HCT116 (cell line): ENCODE data around the gene ZNF14. TPM values are rescaled to one million over a fixed set of nuclear protein-coding genes. Genes with fewer than 3 reads are reported as not detected.

Experiments used
- ATAC-seq: fragments of 200-7000 bp; cut with Tn5 transposase; 2 replicates; pipeline ENCODE4 v1.9.1; 2020; ENCODE audit warnings: mild to moderate bottlenecking, moderate library complexity
- BruUV-seq: library from RNA; stranded (reverse); fragments of 400-500 nt; replicated peaks from 2 replicates; lab custom pipeline; 2021; lab: Mats Ljungman, UMichigan
- CTCF ChIA-PET: fragments of 300-600 bp; sonication (Branson Sonifier 250); formaldehyde crosslinking; loops from one replicate; lab custom pipeline; 2021; ENCODE audit warnings: antibody characterized with exemption; lab: Charles Lee
- POLR2A ChIA-PET: fragments of 300-600, 350-600 bp; sonication (Branson Sonifier 250); formaldehyde crosslinking; loops from one replicate; lab custom pipeline; 2021; ENCODE audit warnings: antibody characterized with exemption; lab: Charles Lee
- RAD21 ChIA-PET, 2 experiments: fragments of 300-600 bp; sonication (Branson Sonifier 250); formaldehyde crosslinking; loops; one replicate each; lab custom pipeline; 2023; ENCODE audit warnings: low total read pairs in 2 of 2; ENCODE audit not compliant: uncharacterized antibody in 2 of 2, unreplicated experiment in 2 of 2, low non-redundant PET in 1 of 2; lab: Charles Lee
- DNase-seq: peaks from one replicate; pipeline ENCODE4 v3.0.0-alpha.2; 2010; ENCODE audit warnings: low read depth, low spot score
- H2AFZ ChIP-seq: fragments of 200-600 bp; shearing (Covaris generic), sonication (generic); 2 replicates; pipeline ENCODE4 v1.6.1; 2017; ENCODE audit warnings: low read depth, mixed run types, mixed read lengths, antibody characterized with exemption, low read length; ENCODE audit not compliant: poor library complexity, severe bottlenecking
- H3K27ac ChIP-seq: 2 replicates; pipeline ENCODE4 v1.5.1; 2012; ENCODE audit warnings: low read depth, low read length
- H3K27me3 ChIP-seq: fragments of 200-600 bp; sonication (generic); 2 replicates; pipeline ENCODE4 v1.6.1; 2016; ENCODE audit warnings: mixed run types, low read length, mixed read lengths; ENCODE audit not compliant: insufficient read depth
- H3K36me3 ChIP-seq, 2 experiments: fragments of 200-500 bp in 1 of 2; fragments of 200-600 bp in 1 of 2; sonication (Bioruptor generic) in 1 of 2; sonication (generic) in 1 of 2; 2 replicates each; pipeline versions ENCODE4 v1.5.1 to v1.6.1; 2014 to 2016; ENCODE audit warnings: low read length in 2 of 2, inconsistent platforms in 1 of 2, mixed read lengths in 1 of 2, mixed run types in 1 of 2; ENCODE audit not compliant: insufficient read depth in 2 of 2, control insufficient read depth in 1 of 2
- H3K4me1 ChIP-seq, 2 experiments: fragments of 200-600 bp in 1 of 2; sonication (generic) in 1 of 2; 2 replicates each; pipeline versions ENCODE4 v1.5.1 to v1.6.1; 2012 to 2017; ENCODE audit warnings: low read length in 2 of 2, inconsistent platforms in 1 of 2, mild to moderate bottlenecking in 1 of 2, mixed read lengths in 1 of 2, mixed run types in 1 of 2, moderate library complexity in 1 of 2; ENCODE audit not compliant: insufficient read depth in 2 of 2, control insufficient read depth in 1 of 2
- H3K4me2 ChIP-seq: fragments of 200-600 bp; sonication (generic); 2 replicates; pipeline ENCODE4 v1.6.1; 2017; ENCODE audit warnings: mixed run types, low read length, mixed read lengths
- H3K4me3 ChIP-seq, 2 experiments: fragments of 200-600 bp in 1 of 2; sonication (generic) in 1 of 2; replicated peaks in 1 of 2; 2 replicates each; pipeline ENCODE4 v1.5.1; 2011 to 2016; ENCODE audit warnings: low read length in 2 of 2, control low read depth in 1 of 2, low read depth in 1 of 2, mild to moderate bottlenecking in 1 of 2, mixed read lengths in 1 of 2, mixed run types in 1 of 2
- H3K79me2 ChIP-seq: fragments of 200-600 bp; sonication (generic); 2 replicates; pipeline ENCODE4 v1.6.1; 2017; ENCODE audit warnings: mild to moderate bottlenecking, mixed run types, low read length, moderate library complexity, mixed read lengths; ENCODE audit not compliant: insufficient read depth
- H3K9ac ChIP-seq: fragments of 200-600 bp; sonication (generic); 2 replicates; pipeline ENCODE4 v1.6.1; 2016; ENCODE audit warnings: low read length, mixed read lengths
- H3K9me2 ChIP-seq: fragments of 200-600 bp; sonication (generic), shearing (Covaris generic); 2 replicates; pipeline ENCODE4 v1.6.1; 2017; ENCODE audit warnings: mixed run types, mild to moderate bottlenecking, moderate library complexity; ENCODE audit not compliant: insufficient read depth
- H3K9me3 ChIP-seq, 2 experiments: fragments of 200-500 bp in 1 of 2; fragments of 200-600 bp in 1 of 2; sonication (Bioruptor generic) in 1 of 2; sonication (generic) in 1 of 2; 2 replicates each; pipeline ENCODE4 v1.6.1; 2014 to 2017; ENCODE audit warnings: low read length in 2 of 2, mixed read lengths in 2 of 2, inconsistent platforms in 1 of 2, low read depth in 1 of 2, mild to moderate bottlenecking in 1 of 2, mixed run types in 1 of 2, moderate library complexity in 1 of 2; ENCODE audit not compliant: control insufficient read depth in 1 of 2, insufficient read depth in 1 of 2
- H4K20me1 ChIP-seq: fragments of 200-600 bp; sonication (generic), shearing (Covaris generic); 2 replicates; pipeline ENCODE4 v1.6.1; 2017; ENCODE audit warnings: mixed run types, mild to moderate bottlenecking, moderate library complexity; ENCODE audit not compliant: insufficient read depth
- CBX3 ChIP-seq: IDR thresholded peaks from 2 replicates; pipeline ENCODE4 v1.6.1; 2012; ENCODE audit warnings: low read depth
- CEBPB ChIP-seq: IDR thresholded peaks from 2 replicates; pipeline ENCODE4 v1.6.1; 2012; ENCODE audit warnings: low read depth
- CTCF ChIP-seq, 3 experiments: fragments of 200-600 bp in 1 of 3; sonication (generic) in 1 of 3; IDR thresholded peaks in 2 of 3; conservative IDR thresholded peaks in 1 of 3; 2 replicates each; pipeline ENCODE4 v1.5.1; 2012 to 2017; ENCODE audit warnings: low read depth in 2 of 3, low read length in 2 of 3, antibody characterized with exemption in 1 of 3, borderline replicate concordance in 1 of 3, control low read depth in 1 of 3, mild to moderate bottlenecking in 1 of 3, mixed read lengths in 1 of 3, mixed run types in 1 of 3, moderate library complexity in 1 of 3; ENCODE audit not compliant: insufficient read depth in 1 of 3
- ELF1 ChIP-seq: IDR thresholded peaks from 2 replicates; pipeline ENCODE4 v1.6.1; 2012; ENCODE audit warnings: low read depth, borderline replicate concordance
- EZH2 ChIP-seq: fragments of 200-600 bp; sonication (generic); IDR thresholded peaks from 2 replicates; pipeline ENCODE4 v1.6.1; 2017; ENCODE audit warnings: antibody characterized with exemption, mixed run types
- JUND ChIP-seq: IDR thresholded peaks from 2 replicates; pipeline ENCODE4 v1.6.1; 2012
- POLR2A ChIP-seq: IDR thresholded peaks from 2 replicates; pipeline ENCODE4 v1.7.0; 2011; ENCODE audit warnings: borderline replicate concordance; ENCODE audit not compliant: insufficient read depth, insufficient read length; ENCODE audit errors: extremely low read depth
- POLR2AphosphoS5 ChIP-seq: IDR thresholded peaks from 2 replicates; pipeline ENCODE4 v1.6.1; 2011; ENCODE audit warnings: mild to moderate bottlenecking, low read depth, low read length, moderate library complexity
- RAD21 ChIP-seq: IDR thresholded peaks from 2 replicates; pipeline ENCODE4 v1.6.1; 2012; ENCODE audit warnings: low read depth, mild to moderate bottlenecking
- SIN3A ChIP-seq: IDR thresholded peaks from 2 replicates; pipeline ENCODE4 v1.6.1; 2012; ENCODE audit warnings: low read depth
- SP1 ChIP-seq: IDR thresholded peaks from 2 replicates; pipeline ENCODE4 v1.6.1; 2012; ENCODE audit warnings: low read depth
- ZFX ChIP-seq: fragments of 450-650 bp; IDR thresholded peaks from 2 replicates; pipeline ENCODE4 v1.6.1; 2017
- intact Hi-C: fragments of 100-400 bp; cut with micrococcal nuclease; formaldehyde crosslinking; loops from 2 replicates; pipeline ENCODE4 v1.10.0; 2022
- total RNA-seq: library from RNA; stranded (reverse); gene quantifications from one replicate; pipeline ENCODE4 v1.2.1, GENCODE V29; 2021; ENCODE audit not compliant: unreplicated experiment
- TF ChIP-seq, protein P1 (sequence below): IDR thresholded peaks from 2 replicates; pipeline ENCODE4 v1.6.1; 2012; ENCODE audit warnings: low read depth

The ZNF14 gene
- total RNA-seq, 1 experiment from 2014 or later: 4.8 TPM

DNA sequence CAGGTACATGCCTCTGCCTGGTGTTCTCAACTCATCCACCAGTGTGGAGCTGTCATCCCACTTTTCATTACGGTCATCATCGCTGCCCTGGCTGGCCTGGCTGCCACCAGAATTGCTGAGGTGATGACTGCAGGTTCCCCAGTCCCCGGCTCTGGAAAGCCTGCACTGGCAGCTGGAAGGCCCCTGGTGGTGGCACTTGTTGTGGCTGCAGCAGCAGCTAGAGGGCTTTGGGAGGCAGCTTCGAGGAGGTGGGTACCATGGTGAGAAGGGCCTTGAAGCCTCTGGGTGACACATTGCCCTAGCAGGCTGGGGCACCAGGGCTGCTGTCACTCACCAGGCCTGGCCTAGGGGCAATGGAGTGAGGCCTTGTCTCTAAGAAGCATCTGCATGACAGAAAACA is 25.3 kb upstream of the ZNF14 start:
- Histone ChIP-seq H3K27ac (no peak overlapping the region), H3K27me3 (no peaks in the 10 kb centered on the region), H3K79me2 (no peaks in the 10 kb centered on the region)
- BruUV-seq: no TSS peak
- 0 out of 6 replicates have a peak, but pooled peaks of 1 of the 3 experiments have one; percentile 12 for TF ChIP-seq CTCF (IDR thresholded peaks at IDR 0.05 in 2 of 3, conservative IDR thresholded peaks at IDR 0.05 in 1 of 3; ENCODE audit: borderline replicate concordance in 1 of 3, insufficient read depth in 1 of 3, low read depth in 2 of 3, low read length in 2 of 3)
- TF ChIP-seq JUND: no peak
- TF ChIP-seq, all 23 proteins: peak for 1
- Histone ChIP-seq H3K36me3 (no peaks in the 10 kb centered on the region), H3K9ac (no peak overlapping the region), H3K4me3 (no peak overlapping the region), H3K9me2 (no peaks in the 10 kb centered on the region), H3K4me2 (no peak overlapping the region), H3K9me3 (no peaks in the 10 kb centered on the region; a peak in 1 of 4 replicates), H3K4me1 (no peaks in the 10 kb centered on the region), H2AFZ (no peak overlapping the region), H4K20me1 (no peaks in the 10 kb centered on the region)
- ATAC-seq: peak; percentile 44; the same call in 1 of the 2 replicates
- ChIA-PET CTCF (no interaction called here), RAD21 (no interaction called here), POLR2A (no interaction called here)
- DNase-seq: no peak
- intact Hi-C loops: no loop called here

GRCh38 chr19:19752760-19753403 is 20.0 kb upstream of the ZNF14 start:
- Histone ChIP-seq H3K9me3 (no peaks in the 10 kb centered on the region), H3K4me2 (no peak overlapping the region), H2AFZ (no peak overlapping the region), H3K9me2 (no peaks in the 10 kb centered on the region), H3K4me3 (no peak overlapping the region), H4K20me1 (no peaks in the 10 kb centered on the region), H3K79me2 (no peaks in the 10 kb centered on the region), H3K27ac (no peak overlapping the region), H3K36me3 (no peaks in the 10 kb centered on the region), H3K9ac (no peak overlapping the region), H3K4me1 (no peaks in the 10 kb centered on the region), H3K27me3 (no peaks in the 10 kb centered on the region)
- POLR2A ChIA-PET: no interaction called here
- CTCF ChIA-PET: no interaction called here
- intact Hi-C loops: no loop called here
- RAD21 ChIA-PET: no interaction called here
- no peak for ATAC-seq
- BruUV-seq: no TSS peak
- no peak for DNase-seq
- TF ChIP-seq, protein P1, sequence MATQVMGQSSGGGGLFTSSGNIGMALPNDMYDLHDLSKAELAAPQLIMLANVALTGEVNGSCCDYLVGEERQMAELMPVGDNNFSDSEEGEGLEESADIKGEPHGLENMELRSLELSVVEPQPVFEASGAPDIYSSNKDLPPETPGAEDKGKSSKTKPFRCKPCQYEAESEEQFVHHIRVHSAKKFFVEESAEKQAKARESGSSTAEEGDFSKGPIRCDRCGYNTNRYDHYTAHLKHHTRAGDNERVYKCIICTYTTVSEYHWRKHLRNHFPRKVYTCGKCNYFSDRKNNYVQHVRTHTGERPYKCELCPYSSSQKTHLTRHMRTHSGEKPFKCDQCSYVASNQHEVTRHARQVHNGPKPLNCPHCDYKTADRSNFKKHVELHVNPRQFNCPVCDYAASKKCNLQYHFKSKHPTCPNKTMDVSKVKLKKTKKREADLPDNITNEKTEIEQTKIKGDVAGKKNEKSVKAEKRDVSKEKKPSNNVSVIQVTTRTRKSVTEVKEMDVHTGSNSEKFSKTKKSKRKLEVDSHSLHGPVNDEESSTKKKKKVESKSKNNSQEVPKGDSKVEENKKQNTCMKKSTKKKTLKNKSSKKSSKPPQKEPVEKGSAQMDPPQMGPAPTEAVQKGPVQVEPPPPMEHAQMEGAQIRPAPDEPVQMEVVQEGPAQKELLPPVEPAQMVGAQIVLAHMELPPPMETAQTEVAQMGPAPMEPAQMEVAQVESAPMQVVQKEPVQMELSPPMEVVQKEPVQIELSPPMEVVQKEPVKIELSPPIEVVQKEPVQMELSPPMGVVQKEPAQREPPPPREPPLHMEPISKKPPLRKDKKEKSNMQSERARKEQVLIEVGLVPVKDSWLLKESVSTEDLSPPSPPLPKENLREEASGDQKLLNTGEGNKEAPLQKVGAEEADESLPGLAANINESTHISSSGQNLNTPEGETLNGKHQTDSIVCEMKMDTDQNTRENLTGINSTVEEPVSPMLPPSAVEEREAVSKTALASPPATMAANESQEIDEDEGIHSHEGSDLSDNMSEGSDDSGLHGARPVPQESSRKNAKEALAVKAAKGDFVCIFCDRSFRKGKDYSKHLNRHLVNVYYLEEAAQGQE: no peak
- TF ChIP-seq CEBPB (no peak), ELF1 (no peak), SIN3A (no peak), RAD21 (no peak), ZFX (no peak), CBX3 (no peak), SP1 (no peak), POLR2A (no peak), CTCF (IDR thresholded peaks at IDR 0.05 in 2 of 3, conservative IDR thresholded peaks at IDR 0.05 in 1 of 3; ENCODE audit: borderline replicate concordance in 1 of 3, insufficient read depth in 1 of 3, low read depth in 2 of 3, low read length in 2 of 3) (no peak), POLR2AphosphoS5 (no peak), EZH2 (no peak)
